Lung (tissue), 12 donors: ENCODE data around the gene SCARB1. TPM values are rescaled to one million over a fixed set of nuclear protein-coding genes. Genes with fewer than 3 reads are reported as not detected.

ENCODE experiments used
- ATAC-seq: fragments of 200-7000 bp; cut with Tn5 transposase; one replicate; pipeline ENCODE4 v1.9.1; 2020; ENCODE audit warnings: moderate number of reproducible peaks; ENCODE audit not compliant: insufficient read depth, low FRiP score
- DNase-seq, 3 donors: peaks; one replicate each; pipeline ENCODE4 v3.0.0-alpha.2; 2013 to 2017
- H3K27ac ChIP-seq, 2 donors: one replicate each; pipeline ENCODE4 v1.5.1; 2013; ENCODE audit warnings: mild to moderate bottlenecking in 2 of 2, moderate library complexity in 2 of 2, control low read depth in 1 of 2, inconsistent platforms in 1 of 2, low read depth in 1 of 2, low read length in 1 of 2
- H3K27me3 ChIP-seq, 3 donors: one replicate each; pipeline ENCODE4 v1.5.1; 2013; ENCODE audit warnings: low read length in 2 of 3; ENCODE audit not compliant: control insufficient read depth in 3 of 3, insufficient read depth in 3 of 3
- H3K36me3 ChIP-seq, 4 donors: one replicate each; pipeline ENCODE4 v1.5.1; 2013; ENCODE audit warnings: low read length in 4 of 4, mild to moderate bottlenecking in 1 of 4, moderate library complexity in 1 of 4; ENCODE audit not compliant: control insufficient read depth in 4 of 4, insufficient read depth in 4 of 4
- H3K4me1 ChIP-seq, 5 donors: one replicate each; pipeline ENCODE4 v1.5.1; 2013; ENCODE audit warnings: low read length in 5 of 5, mild to moderate bottlenecking in 2 of 5, moderate library complexity in 1 of 5; ENCODE audit not compliant: control insufficient read depth in 5 of 5, insufficient read depth in 5 of 5
- H3K4me3 ChIP-seq: one replicate; pipeline ENCODE4 v1.5.1; 2013; ENCODE audit warnings: mild to moderate bottlenecking, control low read depth, moderate library complexity
- H3K9ac ChIP-seq, 2 donors: one replicate each; pipeline ENCODE4 v1.5.1; 2013; ENCODE audit warnings: low read length in 2 of 2, control low read depth in 1 of 2; ENCODE audit not compliant: insufficient read depth in 1 of 2
- H3K9me3 ChIP-seq, 4 donors: one replicate each; pipeline ENCODE4 v1.5.1; 2013; ENCODE audit warnings: low read length in 3 of 4, mild to moderate bottlenecking in 1 of 4, moderate library complexity in 1 of 4; ENCODE audit not compliant: control insufficient read depth in 4 of 4, insufficient read depth in 3 of 4
- CTCF ChIP-seq: IDR thresholded peaks from 2 replicates; pipeline ENCODE4 v1.5.1; 2012; ENCODE audit warnings: mild to moderate bottlenecking; ENCODE audit errors: control extremely low read depth, extremely low read depth
- WGBS, 2 donors: extraction: QIAGEN DNeasy Blood & Tissue Kit; methylation state at CpG; one replicate each; pipeline ENCODE4 v1.1.7; 2013; 5-methylcytosine and 5-hydroxymethylcytosine counted together
- polyA plus RNA-seq, 2 donors: library from polyadenylated mRNA; stranded (reverse); fragments of 200-250 nt; gene quantifications; one replicate each; pipeline ENCODE4 v1.2.1, GENCODE V29; 2013
- total RNA-seq, 2 donors: library from RNA; depleted of rRNA in 1 of 2; stranded (reverse); fragments of >200 nt in 1 of 2; gene quantifications; one replicate each; pipeline ENCODE4 v1.2.1, GENCODE V29; 2014 to 2021
- donor health status: control.
- donor health status: control.
- donor health status: Bipolar disorder and iron deficiency.
- donor health status: healthy.
- donor health status: DM: yes; HTN: yes; CAD: no.

Gene SCARB1
- total and polyA plus RNA-seq, 4 donors, result 11.9 to 31.3 (median 28.8) TPM

- Histone ChIP-seq H3K36me3 (no peaks in the 10 kb centered on the region), H3K27me3 (no peaks in the 10 kb centered on the region), H3K4me1 (peaks cover 0 to 5% (median 0%) of the 10 kb centered on the region in 5 donors), H3K4me3 (no peak overlapping the region), H3K27ac (no peak overlapping the region), H3K9me3 (peaks cover 0 to 2% (median 0%) of the 10 kb centered on the region in 4 donors), H3K9ac (no peak overlapping the region)
- 80 to 82% methylated on average over 14 of the region's 14 CpGs for WGBS, 2 donors
- DNase-seq, result no peak
- no peak for ATAC-seq
- no peak for TF ChIP-seq CTCF
These were observed 11.5 kb upstream of the SCARB1 start for GRCh38 chr12:124874988-124875802.

- Histone ChIP-seq H3K4me3 (no peak overlapping the region), H3K9me3 (peaks cover 0 to 2% (median 0%) of the 10 kb centered on the region in 4 donors), H3K9ac (no peak overlapping the region), H3K4me1 (peaks cover 0 to 5% (median 0%) of the 10 kb centered on the region in 5 donors), H3K36me3 (no peaks in the 10 kb centered on the region), H3K27me3 (no peaks in the 10 kb centered on the region), H3K27ac (no peak overlapping the region)
- TF ChIP-seq CTCF, result no peak
- no peak for ATAC-seq
- WGBS, 2 donors, result 89 to 95% methylated on average over 4 of the region's 4 CpGs
- no peak for DNase-seq
These were observed 10.5 kb upstream of the SCARB1 start for GRCh38 chr12:124874188-124874587.

- Histone ChIP-seq H3K4me1 (peaks cover 0 to 5% (median 0%) of the 10 kb centered on the region in 5 donors), H3K9ac (no peak overlapping the region), H3K27me3 (no peaks in the 10 kb centered on the region), H3K4me3 (no peak overlapping the region), H3K27ac (no peak overlapping the region), H3K9me3 (peaks cover 0 to 2% (median 0%) of the 10 kb centered on the region in 4 donors), H3K36me3 (no peaks in the 10 kb centered on the region)
- no peak for DNase-seq
- no peak for TF ChIP-seq CTCF
- no peak for ATAC-seq
- 88 to 92% methylated on average over 11 of the region's 11 CpGs for WGBS, 2 donors
These were observed 8.5 kb upstream of the SCARB1 start for GRCh38 chr12:124872068-124872719.
